Measurements from ENCODE around the gene TRAF1.

TRAF1 gene

DNA sequence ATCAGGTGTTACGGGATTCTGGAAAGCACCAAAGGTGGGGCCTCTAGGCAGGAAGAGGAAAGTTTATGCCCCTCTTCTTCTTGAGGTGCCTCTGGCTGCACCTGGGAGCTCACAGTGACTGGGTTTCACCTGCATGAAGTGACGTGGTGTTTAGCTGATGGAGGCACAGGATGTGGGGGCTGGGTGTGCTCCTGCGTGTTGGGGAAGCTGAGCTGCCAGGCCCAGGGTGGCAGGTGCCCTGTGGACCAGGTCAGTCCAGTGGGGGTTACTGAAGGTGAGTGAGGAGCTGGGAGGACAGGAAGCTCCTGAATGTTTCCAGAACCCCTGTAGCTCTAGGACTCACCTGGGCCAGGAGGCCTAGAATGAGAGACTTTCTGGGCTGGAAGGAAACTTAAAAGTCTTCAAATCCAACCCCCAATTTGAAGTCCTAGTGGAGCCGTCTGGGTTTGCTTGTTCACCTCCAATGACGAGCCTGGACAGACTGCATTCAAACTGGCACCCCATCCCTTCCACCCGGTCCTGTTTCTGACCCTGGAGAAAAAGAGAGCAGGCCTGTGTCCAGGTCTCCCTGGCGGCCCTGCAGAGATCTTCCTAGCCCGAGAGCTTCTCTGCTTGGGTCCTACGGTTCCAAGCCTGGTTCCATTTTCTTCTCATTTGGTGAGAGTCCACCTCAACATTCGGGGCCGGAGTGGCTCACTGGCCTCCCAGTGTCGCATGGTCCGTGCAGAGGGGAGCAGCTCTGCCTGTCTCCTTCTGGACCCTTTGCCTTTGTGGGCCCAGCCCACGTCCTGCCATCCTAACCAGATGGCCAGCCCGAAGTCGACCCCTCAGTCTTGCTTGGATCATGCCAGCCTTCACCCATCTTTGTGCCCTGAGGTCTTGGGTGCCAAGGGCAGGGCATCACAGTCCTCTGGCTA lies 22.3 kb downstream of the TRAF1 start:
- no peak for DNase-seq

GRCh38 chr9:120902569-120903535 lies 23.7 kb downstream of the TRAF1 start:
- DNase-seq: peak in 1 of 3 experiments; percentile 33

GRCh38 chr9:120901755-120902568 lies 24.6 kb downstream of the TRAF1 start:
- DNase-seq: peak; percentile 29 to 67 (median 36)

DNA sequence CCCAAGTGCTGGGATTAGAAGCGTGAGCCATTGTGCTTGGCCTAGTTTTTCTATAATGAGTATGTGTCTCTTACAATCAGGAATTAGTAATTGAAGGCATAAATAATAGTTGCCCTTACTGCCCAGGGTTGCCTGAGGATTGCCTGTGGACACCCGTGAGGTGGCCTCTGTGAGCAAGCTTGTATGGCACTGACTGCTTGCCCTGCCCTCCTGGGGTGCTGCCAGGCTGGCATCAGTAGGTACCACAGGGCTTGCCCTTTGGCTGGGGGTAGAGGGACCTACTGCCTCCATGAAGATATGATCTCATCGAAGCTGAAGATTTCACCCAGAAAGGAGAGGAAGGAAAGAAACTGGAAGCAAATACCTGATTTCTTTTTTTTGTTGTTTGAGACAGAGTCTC lies 25.8 kb downstream of the TRAF1 start:
- DNase-seq: no peak

DNA sequence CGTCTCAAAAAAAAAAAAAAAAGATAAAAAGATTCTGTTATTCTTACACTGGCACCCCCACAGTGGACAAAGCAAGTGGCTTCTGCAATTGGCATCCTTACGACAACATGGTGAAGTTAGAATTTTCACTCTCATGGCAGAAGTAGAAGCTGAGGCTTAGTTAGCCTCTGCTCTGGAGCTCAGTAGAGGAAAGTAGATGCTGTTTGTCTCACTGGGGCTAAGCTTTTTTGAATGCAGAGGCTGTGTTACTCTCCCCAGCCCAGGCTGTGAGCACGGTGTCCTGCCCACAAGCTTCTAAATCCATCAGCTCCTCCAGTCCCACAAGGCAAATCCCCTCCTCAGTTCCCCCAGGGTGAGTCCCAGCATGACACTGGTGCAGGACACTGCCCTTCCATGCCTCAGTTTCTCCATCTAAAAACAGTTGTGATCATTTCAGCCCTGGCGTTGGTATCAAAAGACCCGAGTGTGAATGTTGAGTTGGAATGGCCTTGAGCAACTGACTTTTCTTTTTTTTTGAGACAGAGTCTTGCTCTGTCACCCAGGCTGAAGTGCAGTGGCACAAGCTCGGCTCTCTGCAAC lies 27.0 kb downstream of the TRAF1 start:
- no peak for DNase-seq

DNA sequence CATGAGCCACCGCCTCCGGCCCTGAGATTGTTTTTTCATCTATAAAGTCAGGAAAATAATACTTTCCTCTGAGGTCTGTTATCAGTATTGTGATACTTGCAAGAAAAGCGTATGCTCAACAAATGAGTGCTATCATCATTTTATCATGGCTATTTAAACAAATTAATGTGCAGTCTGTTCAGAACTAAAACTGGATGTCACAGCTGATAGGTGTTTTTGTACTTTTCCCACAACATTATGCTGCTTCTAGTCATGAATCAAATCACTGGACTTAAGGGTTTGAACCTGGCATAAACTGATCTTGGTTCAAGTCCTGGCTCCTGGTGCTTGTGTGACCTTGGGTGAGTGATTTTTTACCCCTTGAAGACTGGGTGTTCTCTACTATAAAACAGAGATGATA lies 28.2 kb downstream of the TRAF1 start:
- DNase-seq: no peak

DNA sequence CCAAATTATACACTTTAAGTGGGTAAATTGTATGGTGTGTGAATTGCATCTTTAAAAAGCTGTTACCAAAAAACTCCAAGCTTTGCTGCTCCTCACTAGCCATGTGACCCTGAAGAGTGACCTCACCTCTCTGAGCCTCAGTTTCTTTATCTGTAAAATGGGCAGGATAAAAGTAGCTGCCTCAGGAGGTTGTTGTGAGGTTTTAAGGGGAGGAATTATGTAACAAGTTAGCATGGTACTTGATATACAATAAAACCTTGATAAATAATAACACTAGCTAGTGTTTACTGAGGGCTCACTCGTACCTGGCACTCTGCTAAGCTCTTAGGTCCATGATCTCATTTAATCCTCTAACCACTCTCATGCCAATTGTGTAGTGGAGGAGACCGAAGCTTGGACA lies 30.6 kb downstream of the TRAF1 start:
- no peak for DNase-seq

- DNase-seq: no peak
Measured at GRCh38 chr9:120894321-120895148, 32.1 kb downstream of the TRAF1 start.

GRCh38 chr9:120893611-120894307 lies 32.8 kb downstream of the TRAF1 start:
- DNase-seq: peak in 1 of 3 experiments; percentile 1

DNA sequence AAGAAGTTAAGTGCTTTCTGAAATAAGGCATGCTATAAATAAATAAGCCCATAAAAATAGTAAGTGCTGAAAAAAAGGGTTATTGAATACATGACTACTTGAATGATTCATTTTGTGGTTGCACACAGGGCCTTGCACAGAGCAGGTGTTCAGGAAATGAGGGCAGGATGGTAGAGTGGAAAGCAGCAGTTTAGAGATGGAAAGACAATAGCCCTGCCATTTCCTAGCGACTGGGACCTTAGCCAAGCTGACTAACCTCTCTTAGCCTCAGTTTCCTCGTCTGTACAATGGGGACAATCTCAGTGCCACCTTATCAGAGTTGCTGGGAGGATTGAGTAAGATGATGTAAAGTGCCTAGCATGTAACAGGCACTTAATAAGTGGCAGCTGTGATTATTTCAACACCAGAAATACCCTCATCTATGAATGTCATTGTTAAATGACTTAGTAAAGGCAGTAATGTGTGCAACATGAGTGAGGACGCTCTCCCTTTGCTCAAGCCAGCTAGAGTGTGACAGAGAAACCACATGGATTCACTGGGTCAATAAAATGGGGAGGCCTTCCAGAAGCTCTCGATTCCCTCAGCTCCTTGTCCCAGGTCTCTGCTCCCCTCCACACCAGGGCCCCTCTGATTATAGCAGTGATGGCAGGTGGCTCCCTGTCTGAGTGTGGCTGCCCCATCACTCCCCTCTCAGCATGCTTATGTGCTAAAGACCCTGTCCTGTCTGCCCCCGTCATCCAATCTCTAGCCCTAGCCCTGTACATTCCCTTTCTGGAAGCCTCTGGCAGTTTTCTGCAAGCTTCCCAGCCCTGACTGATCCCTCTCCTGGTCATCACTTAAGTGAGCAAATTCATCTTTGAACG lies 33.6 kb downstream of the TRAF1 start:
- peak in 2 of 3 experiments; percentile 41 to 58 for DNase-seq

DNA sequence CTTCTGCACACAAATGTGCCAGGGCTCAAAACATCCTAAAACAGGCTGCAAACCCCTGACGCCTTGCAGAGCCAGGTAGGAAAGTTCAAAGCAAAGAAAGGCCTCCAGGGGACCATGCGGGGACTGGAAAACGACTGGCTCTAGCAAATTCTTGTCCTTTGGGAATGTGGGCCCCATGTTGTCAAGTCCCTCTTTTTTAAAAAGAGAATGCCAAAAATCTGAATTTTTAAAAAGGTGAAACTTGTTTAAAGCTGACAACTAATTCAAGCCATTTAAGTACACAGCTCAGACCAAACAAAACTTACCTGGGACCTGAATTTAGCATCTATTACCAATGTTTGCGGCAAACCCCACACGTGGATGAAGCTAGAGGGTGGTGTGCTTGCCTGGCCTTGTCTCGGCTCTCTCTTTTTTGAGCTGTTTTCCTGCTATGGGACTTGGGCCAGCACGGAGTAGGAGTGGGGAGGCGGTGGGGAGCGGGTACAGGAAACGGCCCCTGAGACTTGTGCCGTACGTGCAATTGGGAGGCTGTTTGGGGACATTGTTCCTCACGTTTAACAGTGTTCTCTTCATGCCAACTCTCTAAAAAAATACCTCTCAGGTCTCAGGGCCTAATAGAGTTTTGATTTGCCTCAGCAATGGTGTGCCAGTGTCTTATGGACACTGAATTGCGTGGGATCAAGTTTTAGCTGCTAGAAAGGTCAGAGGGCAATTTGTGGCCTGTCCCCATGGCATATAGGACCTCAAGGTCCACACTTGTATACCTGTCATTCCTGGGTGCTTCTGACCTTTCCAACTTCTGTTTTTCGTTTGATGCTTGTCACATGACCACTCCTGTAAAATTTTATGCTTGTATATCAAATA lies 34.5 kb downstream of the TRAF1 start:
- DNase-seq: no peak

DNA sequence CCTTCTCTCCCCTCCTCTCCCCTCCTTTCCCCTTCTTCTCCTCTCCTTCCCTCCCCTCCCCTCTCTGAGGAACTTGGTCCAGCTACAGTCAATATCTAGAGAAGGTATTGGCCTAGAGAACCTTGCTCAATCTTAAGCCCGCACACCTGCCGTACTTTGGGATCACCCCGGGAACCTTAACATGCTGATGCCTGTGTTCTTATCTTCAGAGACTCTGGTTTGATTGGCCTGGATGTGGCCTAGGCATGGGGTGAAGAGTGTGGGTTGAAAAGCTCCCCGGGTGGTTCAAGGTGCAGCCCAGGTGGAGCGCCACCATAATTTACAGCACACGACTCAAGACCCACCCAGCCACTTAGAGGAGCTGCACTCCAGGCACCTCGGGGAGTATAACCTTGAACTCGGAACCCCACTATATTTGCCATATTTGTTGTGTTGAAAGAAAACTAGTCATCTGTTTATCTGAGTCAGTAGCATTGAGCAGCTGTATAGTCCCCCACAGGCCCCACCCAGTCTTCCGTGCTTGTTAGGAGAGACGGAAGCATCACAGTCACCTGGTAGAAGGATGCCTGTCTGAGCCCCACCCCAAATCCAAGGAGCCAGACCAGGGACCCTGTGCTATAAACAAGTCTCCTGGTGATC lies 35.2 kb downstream of the TRAF1 start:
- DNase-seq: peak in 1 of 3 experiments; percentile 3

DNA sequence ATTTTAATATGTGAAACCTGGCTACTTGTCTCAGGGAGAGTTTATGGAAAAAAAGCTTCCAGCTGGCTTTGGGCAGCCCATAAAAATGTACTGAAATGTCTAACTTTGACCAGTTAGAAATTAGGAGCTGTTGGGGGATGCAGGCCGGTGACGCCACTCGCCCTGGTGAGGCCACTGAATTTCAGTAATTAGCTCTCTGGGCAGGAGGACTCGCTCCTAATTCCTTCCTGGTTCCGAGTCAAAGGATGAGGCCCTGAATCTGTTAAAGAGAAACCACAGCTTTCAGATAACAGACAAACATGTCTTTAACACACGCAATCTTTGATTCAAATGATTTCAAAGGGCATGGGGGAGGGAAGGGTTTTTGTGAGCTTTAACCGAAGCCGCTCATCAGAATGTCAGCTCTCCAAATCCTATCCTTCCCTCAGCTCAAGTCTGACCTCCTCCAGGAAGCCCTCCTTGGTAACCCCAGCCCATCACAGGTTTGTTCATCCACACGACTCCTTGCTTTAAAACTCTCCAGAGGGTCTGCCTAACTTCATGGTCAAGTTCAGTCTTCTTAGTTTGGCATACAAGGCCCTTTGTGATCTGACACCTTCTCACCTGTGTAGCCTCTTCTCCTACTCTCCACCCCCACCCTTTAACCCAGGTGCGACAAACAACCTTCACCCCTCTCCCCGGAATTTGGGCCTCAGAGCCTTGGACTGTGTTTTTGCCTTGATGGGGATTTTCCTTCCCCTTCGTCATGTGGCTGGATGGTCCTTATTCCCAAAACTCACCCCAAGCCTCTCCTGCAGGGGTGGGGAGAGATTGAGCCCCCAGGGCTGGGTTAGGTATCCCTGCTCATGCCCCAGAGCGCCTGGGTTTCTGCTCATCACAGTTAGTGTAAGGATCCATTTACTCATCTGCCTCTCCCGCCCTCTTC lies 36.0 kb downstream of the TRAF1 start:
- no peak for DNase-seq

GRCh38 chr9:120889606-120890271 lies 36.9 kb downstream of the TRAF1 start:
- DNase-seq: peak in 1 of 3 experiments; percentile 55

GRCh38 chr9:120888626-120889025 lies 38.0 kb downstream of the TRAF1 start:
- DNase-seq: no peak

GRCh38 chr9:120886490-120886967 lies 40.1 kb downstream of the TRAF1 start:
- no peak for DNase-seq
